ENCODE data around the gene DCUN1D1.
A peak's percentile ranks its signal among the peaks of the same experiment; 100 is the strongest.
"Not testable (repeated sequence)": the region's sequence is repeated elsewhere in the genome, so short reads cannot be mapped to it uniquely, and the experiment has no call there.

The DCUN1D1 gene

DNA sequence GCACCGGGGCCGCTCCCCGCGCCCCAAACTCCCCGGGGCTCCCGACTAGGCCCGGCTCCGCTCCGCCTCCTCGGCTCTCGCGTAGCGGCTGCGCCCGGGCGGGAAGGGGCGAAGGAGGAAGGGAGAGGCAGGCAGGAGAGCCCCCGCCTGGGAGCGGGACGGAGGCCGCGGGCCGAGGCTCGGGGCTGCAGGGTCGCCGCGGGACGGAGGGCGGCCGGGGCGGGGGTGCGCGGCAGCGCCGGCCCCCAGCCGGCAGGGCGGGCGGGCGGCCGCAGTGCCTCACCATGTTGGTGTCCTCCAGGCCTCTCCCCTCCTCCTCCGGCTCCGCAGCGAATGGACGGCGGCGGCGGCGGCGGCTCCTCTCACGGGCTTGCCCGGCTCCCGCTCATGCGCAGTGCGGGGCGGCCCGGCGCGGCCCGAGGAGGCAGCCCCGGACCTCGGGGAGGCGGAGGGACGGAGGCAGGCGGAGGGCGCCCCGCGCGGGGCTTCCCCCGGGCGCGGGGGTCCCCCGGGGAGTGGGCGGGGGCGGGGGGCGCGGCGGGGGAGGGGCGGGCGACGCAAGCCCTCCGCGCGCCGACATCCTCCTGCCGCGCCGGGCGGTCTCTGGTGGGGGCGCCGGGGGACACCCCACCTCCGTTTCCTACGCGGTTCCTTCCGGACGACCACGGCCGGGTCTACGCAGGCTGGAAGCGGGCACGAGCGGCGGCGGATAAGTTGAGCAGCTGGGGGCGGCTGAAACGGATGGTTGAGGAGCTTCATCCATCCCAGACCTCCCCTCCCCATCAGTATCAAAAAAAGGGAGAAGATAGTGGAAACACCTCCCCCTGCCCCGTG, at the start of gene DCUN1D1:
Gene DCUN1D1, minus strand, starts transcription at position 335 of the 834 bp plus-strand sequence. Its CDS starts 49 bp downstream, at position 286.
- in situ Hi-C loops (cut with HindIII; ENCODE audit: low pct_ligation_motif_present, low pct_unique_long_range_greater_than_20kb, low sequenced_read_pairs), result no loop called here
- DNase-seq, result peak; percentile 84

DNA sequence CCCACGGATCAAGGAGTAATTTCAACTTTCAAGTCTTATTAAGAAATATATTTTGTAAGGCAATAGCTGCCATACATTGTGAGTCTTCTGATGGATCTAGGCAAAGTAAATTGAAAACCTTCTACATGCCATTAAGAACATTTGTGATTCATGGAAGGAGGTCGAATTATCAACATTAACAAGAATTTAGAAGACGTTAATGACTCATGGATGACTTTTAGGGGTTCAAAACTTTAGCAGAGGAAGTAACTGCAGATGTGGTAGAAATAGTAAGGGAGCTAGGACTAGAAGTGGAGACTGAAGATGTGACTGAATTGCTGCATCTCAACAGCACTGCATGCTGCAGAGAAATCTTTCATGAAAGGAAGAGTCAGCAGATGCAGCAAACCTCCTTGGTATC, 48.1 kb upstream of the DCUN1D1 start:
- in situ Hi-C loops (cut with HindIII; ENCODE audit: low pct_ligation_motif_present, low pct_unique_long_range_greater_than_20kb, low sequenced_read_pairs), result no loop called here

DNA sequence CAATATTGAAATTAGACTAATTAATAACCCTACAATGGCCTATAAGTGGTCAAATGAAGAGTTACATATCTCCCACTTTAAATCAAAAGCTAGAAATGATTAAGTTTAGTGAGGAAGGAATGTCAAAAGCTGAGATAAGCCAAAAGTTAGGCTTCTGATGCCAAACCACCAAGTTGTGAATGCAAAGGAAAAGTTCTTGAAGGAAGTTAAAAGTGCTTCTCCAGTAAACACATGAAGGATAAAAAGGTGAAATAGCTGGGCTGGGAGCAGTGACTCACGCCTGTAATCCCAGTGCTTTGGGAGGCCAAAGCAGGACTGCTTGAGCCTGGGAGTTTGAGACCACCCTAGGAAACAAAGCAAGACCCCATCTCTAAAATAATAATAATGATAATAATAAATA, 46.9 kb upstream of the DCUN1D1 start:
- DNase-seq, result no peak
- in situ Hi-C loops (cut with HindIII; ENCODE audit: low pct_ligation_motif_present, low pct_unique_long_range_greater_than_20kb, low sequenced_read_pairs), result no loop called here

More for the DNA sequence above, 48.1 kb upstream of the DCUN1D1 start:
- DNase-seq, result no peak

DNA sequence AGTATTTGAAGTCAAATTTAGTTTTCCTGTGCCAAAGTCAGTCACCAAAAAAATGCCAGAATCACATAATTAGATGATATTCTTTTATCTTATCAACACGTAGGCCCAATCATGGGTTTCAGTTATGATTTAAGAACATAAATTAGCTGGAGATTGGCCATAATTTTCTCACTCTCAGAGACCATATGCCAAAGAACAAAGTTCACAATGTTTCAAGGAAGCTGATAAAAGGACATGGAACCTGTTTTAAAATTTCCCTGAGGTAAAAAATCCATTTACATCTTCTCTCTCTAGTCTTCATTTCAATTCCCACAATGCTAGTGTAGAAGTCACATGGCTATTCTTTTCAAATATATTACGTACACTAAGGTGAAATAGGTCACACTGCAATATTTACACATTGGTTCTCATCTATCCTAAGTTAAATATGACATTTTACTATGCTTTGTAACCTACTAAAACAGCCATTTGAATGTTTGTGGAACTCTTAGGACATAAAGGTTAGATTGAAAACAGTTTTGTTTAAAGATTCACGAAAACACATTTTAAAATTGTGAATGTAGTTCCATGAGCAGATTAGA, 42.7 kb upstream of the DCUN1D1 start:
- in situ Hi-C loops (cut with HindIII; ENCODE audit: low pct_ligation_motif_present, low pct_unique_long_range_greater_than_20kb, low sequenced_read_pairs), result no loop called here
- no peak for DNase-seq

DNA sequence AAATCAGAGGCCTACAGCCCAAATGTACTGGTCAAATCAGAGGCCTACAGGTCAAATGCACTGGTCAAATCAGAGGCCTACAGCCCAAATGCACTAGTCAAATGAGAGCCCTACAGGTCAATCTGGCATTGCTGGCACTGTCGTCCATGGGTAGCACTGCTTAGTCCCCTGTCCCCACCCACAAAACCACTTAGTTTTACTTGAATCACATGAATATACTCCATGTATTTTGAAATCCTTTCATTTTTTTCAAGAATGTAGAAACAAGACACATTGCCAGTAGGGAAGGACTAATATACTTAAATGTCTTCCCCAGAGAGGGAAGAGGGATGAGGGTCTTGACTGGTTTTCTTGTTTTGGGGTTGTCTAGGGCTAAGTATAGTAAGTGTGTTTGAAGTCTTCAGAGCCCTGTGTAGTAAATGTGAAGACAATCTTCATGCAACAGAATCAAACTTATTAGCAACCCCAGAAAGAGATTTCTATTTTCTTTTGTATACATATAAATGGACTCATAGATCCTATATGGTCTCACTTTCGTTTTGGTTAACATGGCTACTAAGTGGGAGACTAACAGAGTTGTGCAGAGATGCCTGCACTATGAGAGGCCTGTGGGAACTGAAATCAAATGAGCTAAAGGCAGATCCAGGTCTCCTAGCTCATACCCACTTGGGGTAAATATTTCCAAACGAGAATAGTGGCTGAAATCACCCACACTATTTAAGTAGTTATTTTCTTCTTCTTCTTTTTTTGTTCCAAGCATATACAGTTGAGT, 38.3 kb upstream of the DCUN1D1 start:
- in situ Hi-C loops (cut with HindIII; ENCODE audit: low pct_ligation_motif_present, low pct_unique_long_range_greater_than_20kb, low sequenced_read_pairs), result no loop called here
- no peak for DNase-seq

DNA sequence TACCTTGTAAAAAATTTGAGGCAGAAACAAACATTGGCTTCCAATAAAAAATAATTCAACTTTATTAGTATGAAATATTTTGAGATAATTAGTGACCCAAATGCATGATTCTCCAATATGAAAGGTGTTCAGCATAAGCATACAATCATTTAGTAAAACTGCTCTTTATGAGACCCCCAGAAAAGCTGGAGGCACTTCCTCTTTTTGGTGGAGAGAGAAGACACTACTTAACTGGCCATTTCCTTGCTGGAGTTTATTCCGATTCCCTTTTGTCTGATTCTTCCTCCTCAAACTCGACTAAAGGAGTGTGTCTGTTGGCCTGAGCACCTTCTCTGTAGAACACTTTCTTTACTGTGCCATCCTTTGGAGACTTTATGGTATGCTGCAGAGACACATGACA, 34.8 kb upstream of the DCUN1D1 start:
- DNase-seq, result no peak
- in situ Hi-C loops (cut with HindIII; ENCODE audit: low pct_ligation_motif_present, low pct_unique_long_range_greater_than_20kb, low sequenced_read_pairs), result no loop called here

DNA sequence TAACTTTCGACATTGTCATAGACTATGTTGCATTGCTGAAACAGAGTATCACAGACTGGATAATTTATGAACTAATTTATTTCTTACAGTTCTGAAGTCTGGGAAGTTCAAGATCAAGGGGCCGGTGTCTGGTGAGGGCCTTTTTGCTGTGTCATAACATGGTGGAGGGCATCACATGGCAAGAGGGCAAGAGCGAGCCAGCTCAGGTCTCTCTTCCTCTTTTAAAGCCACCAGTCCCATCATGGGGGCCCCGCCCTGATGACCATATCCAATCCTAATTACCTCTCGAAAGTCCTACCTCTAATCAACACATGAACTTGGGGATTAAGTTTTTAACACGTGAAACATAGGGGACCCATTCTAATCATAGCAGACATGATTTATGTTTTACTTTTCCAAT, 33.5 kb upstream of the DCUN1D1 start:
- in situ Hi-C loops (cut with HindIII; ENCODE audit: low pct_ligation_motif_present, low pct_unique_long_range_greater_than_20kb, low sequenced_read_pairs), result no loop called here
- DNase-seq, result no peak

DNA sequence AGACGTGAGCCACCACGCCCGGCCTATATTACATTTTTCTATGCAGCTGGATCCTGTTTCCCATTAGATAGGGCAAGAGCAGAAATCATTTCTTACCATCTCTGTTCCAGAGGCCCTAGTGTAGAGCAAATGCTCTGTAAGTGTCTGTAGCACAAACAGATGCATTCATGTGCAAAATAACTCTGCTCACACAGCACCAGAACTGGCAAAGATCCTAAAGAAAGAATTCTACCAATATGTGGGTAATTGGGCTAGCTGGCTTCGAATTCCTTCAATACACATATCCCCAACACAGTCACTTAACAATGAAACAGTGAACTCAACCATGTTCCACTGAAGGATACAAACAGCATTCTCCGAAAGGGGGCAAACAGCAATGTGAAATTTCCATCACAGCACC, 32.7 kb upstream of the DCUN1D1 start:
- in situ Hi-C loops (cut with HindIII; ENCODE audit: low pct_ligation_motif_present, low pct_unique_long_range_greater_than_20kb, low sequenced_read_pairs), result no loop called here
- DNase-seq, result no peak

DNA sequence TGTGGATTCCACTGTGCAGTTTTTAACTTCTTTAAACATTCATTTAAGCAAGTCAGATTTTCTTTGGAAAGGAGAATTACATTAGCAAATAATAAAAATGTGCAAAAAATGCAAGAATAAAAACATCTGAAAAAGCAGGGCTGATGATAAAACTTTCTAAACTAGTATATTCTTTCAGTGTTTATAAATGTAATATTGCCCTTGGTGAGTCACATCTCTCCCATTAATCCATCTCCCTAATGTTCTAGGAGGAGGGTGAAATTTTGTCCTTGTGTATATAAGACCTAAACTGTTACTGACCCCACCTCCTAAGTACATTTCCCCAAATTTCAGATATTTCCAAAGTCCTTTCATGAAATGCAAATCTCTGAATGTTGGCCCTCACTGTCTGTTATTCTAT, 28.5 kb upstream of the DCUN1D1 start:
- no peak for DNase-seq

DNA sequence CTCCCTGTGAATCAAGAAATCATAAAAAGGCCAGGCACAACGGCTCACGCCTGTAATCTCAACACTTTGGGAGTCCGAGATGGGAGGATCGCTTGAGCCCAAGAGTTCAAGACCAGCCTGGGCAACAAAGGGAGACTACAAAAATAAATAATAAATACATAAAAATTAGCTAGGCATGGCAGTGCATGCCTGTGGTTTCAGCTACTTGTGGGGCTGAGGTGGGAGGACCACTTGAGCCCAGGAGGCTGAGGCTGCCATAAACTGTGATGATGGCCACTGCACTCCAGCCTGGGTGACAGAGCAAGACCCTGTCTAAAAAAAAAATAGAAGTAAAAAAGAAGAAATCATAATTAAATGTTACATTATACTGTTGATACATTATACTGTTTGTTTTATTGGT, 28.0 kb upstream of the DCUN1D1 start:
- in situ Hi-C loops (cut with HindIII; ENCODE audit: low pct_ligation_motif_present, low pct_unique_long_range_greater_than_20kb, low sequenced_read_pairs), result no loop called here
- no peak for DNase-seq

More for the DNA sequence above, 28.5 kb upstream of the DCUN1D1 start:
- in situ Hi-C loops (cut with HindIII; ENCODE audit: low pct_ligation_motif_present, low pct_unique_long_range_greater_than_20kb, low sequenced_read_pairs), result no loop called here

DNA sequence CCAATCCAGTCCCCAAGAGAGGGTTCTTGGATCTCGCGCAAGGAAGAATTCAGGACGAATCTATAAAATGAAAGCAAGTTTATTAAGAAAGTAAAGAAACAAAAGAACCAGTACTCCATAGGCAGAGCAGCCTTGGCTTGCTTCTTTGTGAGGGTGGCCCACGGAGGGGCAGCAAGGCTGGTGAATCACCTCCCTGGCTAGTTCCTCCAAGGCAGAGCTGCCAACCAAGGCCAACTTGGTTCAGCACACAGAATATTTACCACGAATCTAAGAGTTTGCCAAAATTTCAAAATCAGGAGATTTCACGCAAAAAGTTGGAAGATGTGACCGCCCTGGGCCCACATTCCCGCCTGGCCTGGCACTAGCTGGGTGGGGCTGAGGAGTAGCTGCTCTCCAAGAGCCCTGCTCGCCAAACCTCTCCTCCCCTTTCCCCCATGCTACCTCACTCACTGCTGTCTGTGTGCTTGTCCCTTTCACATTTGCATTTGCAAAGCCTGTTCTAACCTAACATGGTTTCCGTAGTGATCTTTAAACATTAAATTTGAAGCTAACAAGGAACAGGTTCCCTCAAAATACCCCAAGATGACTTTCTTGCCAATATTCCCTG, 26.2 kb upstream of the DCUN1D1 start:
- in situ Hi-C loops (cut with HindIII; ENCODE audit: low pct_ligation_motif_present, low pct_unique_long_range_greater_than_20kb, low sequenced_read_pairs), result no loop called here
- DNase-seq, result no peak

DNA sequence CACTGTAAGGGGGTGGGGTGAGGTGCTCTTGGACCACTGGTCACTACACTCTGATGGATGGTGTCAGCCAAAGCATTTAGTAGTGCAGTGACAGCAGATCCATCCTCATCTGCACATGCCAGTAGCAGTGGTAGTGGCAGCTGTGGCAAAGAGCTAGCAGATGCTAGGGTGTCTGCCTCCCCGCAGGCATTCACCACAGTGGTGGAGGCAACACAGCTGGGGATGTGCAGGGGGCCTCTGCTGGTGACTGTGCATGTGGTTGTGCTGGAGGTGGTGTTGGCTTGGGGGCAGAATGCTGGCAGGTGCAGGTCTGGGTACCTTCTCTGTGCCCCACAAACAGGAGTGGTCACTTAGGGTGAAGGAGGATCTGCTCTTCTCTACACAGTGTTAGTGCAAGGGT, 19.4 kb upstream of the DCUN1D1 start:
- in situ Hi-C loops (cut with HindIII; ENCODE audit: low pct_ligation_motif_present, low pct_unique_long_range_greater_than_20kb, low sequenced_read_pairs), result no loop called here

DNA sequence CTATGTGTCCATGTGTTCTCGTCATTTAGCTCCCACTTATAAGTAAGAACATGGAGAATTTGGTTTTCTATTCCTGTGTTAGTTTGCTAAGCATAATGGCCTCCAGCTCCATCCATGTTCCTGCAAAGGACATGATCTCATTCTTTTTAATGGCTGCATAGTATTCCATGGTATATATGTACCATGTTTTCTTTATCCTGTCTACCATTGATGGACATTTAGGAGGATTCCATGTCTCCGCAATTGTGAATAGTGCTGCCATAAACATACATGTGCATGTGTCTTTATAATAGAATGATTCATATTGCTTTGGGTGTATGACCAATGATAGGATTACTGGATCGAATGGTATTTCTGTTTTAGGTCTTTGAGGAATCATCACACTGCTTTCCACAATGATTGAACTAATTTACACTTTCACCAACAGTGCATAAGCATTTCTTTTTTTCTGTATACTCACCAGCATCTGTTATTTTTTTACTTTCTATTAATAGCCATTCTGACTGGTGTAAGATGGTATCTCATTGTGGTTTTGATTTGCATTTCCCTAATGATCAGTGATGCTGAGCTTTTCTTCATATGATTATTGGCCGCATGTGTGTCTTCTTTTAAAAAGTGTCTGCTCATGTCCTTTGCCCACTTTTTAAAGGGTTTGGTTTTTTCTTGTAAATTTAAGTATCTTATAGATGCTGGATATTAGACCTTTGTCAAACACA, 13.3 kb upstream of the DCUN1D1 start:
- DNase-seq; in situ Hi-C loops (cut with HindIII; ENCODE audit: low pct_ligation_motif_present, low pct_unique_long_range_greater_than_20kb, low sequenced_read_pairs): not testable (repeated sequence)

More for the DNA sequence above, 19.4 kb upstream of the DCUN1D1 start:
- no peak for DNase-seq

DNA sequence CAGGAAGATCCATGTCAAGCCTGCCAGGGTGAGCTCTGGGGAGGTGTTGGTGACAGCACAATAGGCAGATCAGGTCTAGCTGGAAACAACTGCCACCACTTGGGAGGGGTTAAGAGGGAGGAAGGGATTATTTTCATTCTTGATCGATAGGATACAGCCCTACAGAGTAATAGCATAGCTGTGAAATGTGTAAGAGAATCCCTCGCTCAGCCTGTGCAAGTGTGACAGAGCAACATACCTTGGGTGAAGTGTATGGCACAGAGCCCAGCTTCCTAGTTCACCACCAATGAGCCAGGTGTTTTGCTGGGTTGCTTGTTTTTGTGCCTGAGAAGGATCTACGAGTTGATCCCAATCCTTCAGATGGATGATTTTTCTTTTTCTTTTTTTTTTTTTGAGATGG, 9.2 kb upstream of the DCUN1D1 start:
- no peak for DNase-seq
- in situ Hi-C loops (cut with HindIII; ENCODE audit: low pct_ligation_motif_present, low pct_unique_long_range_greater_than_20kb, low sequenced_read_pairs), result no loop called here

DNA sequence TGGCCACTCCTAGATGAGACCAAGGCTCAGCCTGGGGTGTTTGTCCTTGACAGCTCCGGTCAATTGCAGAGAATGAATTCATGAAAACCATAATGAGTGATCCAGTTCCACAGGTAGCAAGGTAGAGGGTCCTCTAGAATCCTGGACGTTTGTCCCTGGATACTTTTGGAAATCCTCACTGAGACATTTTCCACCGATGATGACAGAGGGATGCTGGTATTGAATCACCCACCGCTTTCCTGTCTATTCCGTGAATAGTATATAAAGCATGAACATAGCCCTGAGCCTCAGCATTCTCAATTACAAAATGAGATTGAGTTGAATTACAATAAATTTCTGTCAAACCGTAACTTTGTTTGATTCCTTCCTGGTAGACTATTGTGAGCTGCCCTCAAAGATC, 5.7 kb upstream of the DCUN1D1 start:
- no peak for DNase-seq
- in situ Hi-C loops (cut with HindIII; ENCODE audit: low pct_ligation_motif_present, low pct_unique_long_range_greater_than_20kb, low sequenced_read_pairs), result no loop called here

DNA sequence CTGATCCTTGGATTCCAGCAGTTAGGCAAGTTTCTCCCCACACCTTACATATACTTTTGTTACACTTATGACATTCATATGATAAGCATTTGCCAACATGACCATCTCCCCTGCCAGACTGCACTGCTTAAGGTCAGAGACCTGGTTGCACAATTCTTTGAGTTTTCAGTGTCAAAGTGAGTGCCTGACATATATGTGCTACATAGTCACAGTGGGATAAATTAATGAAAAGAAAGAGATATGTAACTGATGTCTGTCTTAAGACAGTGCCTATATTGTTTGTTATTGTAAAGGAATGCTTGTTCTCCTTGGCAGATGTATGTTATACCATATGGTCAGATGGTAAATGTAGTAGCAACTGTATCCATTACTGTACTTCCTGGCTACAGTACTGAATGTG, 3.5 kb upstream of the DCUN1D1 start:
- in situ Hi-C loops (cut with HindIII; ENCODE audit: low pct_ligation_motif_present, low pct_unique_long_range_greater_than_20kb, low sequenced_read_pairs), result no loop called here
- no peak for DNase-seq

DNA sequence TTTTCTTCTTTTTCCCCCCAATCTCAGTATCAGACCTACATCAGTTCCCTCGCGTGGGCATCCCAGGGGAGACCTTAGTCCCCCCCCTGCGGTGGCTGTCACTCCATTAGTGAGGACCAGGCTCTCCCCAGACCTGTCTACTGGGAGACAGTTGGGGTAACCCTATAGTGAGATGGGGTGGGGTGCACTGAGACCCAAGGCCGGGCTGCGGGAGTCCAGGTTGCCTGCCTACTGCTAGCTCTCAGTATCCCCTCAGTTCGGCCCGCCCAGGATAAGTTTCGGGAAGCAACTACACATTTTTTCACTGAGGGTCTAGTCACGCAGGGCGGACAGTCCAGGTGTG, 671 bp upstream of the DCUN1D1 start:
- DNase-seq, result no peak
- in situ Hi-C loops (cut with HindIII; ENCODE audit: low pct_ligation_motif_present, low pct_unique_long_range_greater_than_20kb, low sequenced_read_pairs), result no loop called here

DNA sequence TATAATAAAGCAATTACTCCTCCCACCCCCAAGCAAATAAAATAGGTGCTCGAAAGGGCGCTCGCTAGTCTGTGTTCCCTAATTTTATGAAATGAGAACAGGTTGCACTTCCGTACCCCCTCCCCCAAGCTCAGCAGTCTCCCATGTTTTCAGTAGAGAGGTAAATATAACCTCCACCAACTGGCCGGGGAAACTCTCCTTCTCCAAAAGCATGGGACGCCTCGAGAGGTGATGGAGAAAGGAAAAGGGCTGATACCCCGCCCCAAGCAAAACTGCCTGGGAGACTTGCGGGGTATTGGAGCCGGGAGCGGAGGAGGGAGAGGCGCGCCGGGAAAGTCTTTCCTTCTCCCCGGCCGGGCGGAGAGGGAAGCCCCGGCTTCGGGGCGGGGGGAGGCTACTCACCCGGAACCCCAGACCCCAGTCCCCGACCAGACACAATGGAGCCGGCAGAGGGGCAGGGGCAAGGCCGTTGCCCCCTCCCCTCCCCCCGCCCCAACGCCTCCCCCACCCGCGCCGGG, 605 bp downstream of the DCUN1D1 start:
- in situ Hi-C loops (cut with HindIII; ENCODE audit: low pct_ligation_motif_present, low pct_unique_long_range_greater_than_20kb, low sequenced_read_pairs), result no loop called here
- peak; percentile 27 for DNase-seq
